Activated CD8-positive, alpha-beta memory T cell treated with anti-CD3 and anti-CD28 coated beads, Interleukin-2, amount 50 U/mL, for 24 hours (primary cell): ENCODE measurements around the gene SDHA.
A peak's percentile ranks its signal among the peaks of the same experiment; 100 is the strongest.

Experiments used
- DNase-seq: peaks from one replicate; pipeline ENCODE4 v3.0.0-alpha.2; 2020; ENCODE audit errors: extremely low read depth

Gene SDHA

GRCh38 chr5:217494-218456 is at the start of gene SDHA, which contains the start of gene CCDC127:
Gene SDHA, plus strand, starts transcription at chr5:218320. Its CDS starts 36 bp downstream, at chr5:218356.
Gene CCDC127, minus strand, starts transcription at chr5:218153. Its CDS starts 1,304 bp downstream, at chr5:216849.
- DNase-seq, result peak; percentile 93

- no peak for DNase-seq
These were observed 48.9 kb upstream of the SDHA start for GRCh38 chr5:169071-169727.

GRCh38 chr5:169728-170094 is 48.4 kb upstream of the SDHA start:
- DNase-seq, result no peak

GRCh38 chr5:170971-171800 is 46.9 kb upstream of the SDHA start:
- DNase-seq, result no peak

DNA sequence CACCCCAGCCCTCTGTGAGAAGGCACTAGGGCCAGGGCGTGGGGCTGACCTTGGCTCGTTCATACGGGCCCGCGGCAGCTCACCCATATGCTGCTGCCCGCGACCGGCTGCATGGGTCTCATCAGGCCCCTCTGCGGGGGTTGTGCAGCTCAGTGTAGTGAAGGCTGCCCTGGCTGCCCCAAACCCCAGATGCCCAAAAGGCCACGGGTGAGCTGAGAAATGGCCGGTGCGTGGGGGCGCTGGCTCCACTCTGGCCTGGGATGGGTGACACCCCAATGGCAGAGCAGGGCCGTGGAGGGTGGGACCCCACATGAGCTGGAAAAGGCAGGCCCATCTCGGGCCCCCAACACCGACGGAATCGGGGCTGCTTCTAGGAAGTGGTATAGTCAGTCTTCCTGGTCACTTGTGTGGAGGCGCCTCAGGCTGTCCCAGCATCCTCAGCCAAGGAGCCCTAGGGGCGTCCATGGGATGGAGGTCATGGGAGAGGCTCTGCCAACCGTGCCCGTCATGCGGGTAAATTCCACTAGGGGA is 46.3 kb upstream of the SDHA start:
- no peak for DNase-seq

DNA sequence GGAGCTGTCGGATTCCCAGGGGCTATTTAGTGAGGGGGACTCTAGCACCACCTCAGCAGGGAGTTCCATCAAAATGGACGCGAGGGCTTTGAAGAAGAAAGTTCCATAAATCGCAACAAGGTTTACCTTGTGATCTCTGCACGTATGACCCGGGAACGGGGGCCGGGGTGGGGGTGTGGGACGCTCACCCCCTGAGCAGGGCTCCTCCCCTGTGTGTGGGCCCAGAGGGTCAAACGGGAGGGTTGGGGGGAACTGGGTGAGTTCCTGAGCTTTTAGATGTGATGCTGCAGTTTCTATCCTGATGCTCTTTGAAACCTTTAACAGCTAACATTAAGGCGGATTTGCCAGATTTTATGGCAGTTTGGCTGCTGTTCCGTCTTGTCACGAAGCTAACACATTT is 45.7 kb upstream of the SDHA start:
- DNase-seq, result no peak

DNA sequence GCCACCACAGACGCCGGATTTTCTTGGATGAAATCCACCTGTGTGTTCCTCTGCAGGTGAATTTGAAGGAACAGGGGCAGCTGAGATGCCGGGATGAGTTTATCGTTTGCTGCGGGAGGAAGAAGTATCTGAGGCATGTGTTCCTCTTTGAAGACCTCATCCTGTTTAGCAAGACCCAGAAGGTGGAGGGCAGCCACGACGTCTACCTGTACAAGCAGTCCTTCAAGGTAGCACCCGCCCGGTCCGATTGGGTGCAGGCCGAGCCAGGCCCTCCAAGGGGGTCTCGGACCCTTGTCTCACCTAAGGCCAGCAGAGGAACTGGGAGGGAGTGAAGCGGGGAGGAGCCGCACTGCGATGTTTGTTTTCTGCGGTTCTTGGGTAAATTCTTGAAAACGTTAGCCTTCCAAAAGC is 45.3 kb upstream of the SDHA start:
- DNase-seq, result no peak

DNA sequence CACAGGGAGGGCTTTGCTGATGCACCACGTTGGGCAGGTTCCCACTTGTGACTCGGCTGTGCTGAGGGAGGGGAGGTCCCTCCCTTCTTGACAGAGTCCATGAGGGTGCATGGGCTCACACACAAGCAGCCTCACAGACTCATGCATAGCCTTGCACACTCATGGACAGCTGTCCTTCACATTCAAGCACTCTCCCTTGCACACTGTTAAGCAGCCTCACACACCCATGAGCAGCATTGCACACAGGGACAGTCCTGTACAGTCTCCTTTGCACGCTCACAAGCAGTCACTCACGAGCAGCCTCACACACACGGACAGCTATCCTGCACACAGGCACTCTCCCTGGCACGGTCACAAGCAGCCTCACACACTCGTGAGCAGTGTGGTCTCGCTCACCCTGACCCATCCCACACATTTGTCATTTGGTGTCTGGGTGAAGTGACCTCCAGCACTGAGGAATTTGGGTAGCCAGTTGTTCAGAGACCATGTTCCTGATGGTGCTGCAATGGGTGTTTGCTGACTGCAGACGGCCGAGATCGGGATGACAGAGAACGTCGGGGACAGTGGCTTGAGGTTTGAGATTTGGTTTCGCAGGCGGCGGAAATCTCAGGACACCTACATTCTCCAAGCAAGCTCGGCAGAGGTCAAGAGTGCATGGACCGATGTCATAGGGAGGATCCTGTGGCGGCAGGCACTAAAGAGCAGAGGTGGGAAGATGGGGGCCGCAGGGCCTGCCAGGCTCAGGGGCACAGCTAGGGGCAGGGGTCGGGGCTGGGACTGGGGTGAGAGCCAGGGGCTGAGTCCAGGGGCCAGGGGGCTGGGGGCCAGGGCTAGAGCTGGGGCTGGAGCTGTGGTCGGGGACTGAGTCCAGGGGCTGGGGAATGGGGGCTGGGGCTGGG is 44.5 kb upstream of the SDHA start:
- DNase-seq, result no peak

GRCh38 chr5:174291-174600 is 43.9 kb upstream of the SDHA start:
- no peak for DNase-seq

- no peak for DNase-seq
These were observed 43.1 kb upstream of the SDHA start for GRCh38 chr5:174876-175465.

- no peak for DNase-seq
These were observed 41.8 kb upstream of the SDHA start for GRCh38 chr5:176296-176823.

DNA sequence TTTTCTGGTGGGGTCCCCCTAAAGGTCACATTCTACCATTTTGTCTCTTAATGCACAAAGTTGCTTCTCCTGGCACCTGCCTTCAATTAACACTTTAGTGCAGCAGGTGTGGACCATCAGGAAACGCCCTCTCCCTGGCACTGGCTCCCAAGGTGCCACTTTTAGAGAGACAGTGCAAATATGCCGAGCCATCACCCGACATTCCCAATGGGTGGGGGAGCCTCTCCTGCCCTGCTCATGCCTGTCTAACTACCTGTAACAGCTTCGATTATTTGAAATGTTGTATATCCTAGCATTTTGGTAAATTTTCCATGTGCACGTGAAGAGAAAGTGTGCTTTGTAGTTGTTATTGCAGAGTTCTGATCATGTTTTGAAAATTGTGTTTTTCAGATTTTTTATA is 40.0 kb upstream of the SDHA start:
- no peak for DNase-seq

DNA sequence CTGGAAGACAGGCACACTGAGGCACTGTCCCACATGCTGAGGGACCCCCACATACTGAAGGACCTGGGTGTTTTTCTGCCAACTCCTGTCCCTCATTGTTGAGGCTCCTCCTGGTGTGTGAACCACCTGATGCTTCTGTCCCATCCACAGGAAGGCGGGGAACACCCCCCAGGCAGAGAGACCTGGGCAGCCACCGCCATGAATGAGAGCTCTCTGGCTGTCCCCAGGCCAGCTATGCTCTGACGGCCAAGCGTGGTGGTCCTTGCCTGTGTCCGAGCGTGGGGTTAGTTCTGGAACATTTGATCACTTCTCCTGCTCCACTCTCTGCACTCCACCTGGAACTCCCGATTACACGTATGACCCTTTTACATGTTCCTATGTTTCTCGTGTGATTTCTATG is 38.7 kb upstream of the SDHA start:
- DNase-seq, result no peak

DNA sequence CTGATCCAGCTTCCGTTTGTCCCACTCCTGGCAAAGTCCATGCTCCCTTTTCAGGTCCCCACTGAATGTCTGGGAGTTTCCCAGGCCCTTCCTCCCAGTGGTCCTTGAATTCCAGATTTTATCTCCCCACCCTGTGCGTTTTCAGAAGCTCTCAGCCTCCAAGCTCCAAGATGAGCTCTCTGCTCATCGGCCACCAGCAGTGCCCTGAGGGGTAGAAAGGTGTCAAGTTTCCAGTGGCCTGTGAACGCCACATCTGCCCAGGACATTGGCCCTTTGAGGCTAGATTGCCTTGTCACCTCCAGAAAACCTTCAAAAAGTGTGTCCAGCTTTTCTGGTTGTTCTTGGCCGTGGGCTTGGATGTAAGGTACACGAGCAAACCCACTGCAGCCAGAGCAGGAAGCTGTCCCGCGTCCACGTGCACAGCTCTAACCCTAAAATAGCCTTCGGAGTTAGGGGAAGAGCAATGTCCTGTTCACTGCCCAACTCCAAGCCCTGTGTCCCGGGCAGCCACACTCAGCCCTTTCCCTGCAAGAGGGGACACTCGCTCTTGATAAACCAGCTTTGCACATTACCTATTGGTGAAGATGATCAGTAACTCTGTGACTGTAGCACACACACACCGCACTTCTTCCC is 37.7 kb upstream of the SDHA start:
- no peak for DNase-seq

GRCh38 chr5:181160-181559 is 37.0 kb upstream of the SDHA start:
- no peak for DNase-seq

DNA sequence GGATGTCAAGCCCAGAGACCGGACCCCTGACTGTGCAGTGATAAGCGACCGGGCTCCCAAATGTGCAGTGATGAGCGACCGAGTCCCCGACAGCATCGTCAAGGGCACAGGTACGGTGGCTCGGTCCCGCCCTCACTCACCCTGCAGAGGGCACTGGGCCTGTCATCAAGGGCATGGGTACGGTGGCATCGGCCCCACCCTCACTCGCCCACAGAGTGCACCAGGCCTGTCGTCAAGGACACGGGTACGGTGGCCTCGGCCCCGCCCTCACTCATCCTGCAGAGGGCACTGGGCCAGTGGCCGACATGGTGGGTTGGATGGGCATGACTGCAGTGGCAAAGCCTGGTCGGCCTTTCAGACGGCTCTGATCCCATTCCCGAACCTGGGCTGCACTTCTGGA is 36.6 kb upstream of the SDHA start:
- DNase-seq, result no peak

DNA sequence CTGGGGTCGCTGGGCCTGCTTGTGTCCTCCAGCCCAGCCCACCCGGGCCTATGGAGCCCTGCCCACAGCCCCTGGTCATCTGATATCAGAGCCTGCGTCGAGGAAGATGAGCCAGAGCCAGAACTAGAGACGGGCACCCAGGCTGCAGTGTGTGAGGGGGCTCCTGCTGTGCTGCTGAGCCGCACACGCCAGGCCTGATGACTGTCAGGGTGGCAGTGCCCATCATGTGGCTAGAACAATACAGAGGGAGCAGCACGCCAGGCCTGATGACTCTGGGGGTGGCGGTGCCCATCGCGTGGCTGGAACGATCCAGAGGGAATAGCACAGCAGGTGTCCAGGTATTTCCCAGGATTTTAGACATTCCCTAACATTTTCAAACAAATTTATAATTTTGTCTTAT is 36.0 kb upstream of the SDHA start:
- DNase-seq, result no peak

- no peak for DNase-seq
These were observed 33.6 kb upstream of the SDHA start for GRCh38 chr5:184471-184870.

DNA sequence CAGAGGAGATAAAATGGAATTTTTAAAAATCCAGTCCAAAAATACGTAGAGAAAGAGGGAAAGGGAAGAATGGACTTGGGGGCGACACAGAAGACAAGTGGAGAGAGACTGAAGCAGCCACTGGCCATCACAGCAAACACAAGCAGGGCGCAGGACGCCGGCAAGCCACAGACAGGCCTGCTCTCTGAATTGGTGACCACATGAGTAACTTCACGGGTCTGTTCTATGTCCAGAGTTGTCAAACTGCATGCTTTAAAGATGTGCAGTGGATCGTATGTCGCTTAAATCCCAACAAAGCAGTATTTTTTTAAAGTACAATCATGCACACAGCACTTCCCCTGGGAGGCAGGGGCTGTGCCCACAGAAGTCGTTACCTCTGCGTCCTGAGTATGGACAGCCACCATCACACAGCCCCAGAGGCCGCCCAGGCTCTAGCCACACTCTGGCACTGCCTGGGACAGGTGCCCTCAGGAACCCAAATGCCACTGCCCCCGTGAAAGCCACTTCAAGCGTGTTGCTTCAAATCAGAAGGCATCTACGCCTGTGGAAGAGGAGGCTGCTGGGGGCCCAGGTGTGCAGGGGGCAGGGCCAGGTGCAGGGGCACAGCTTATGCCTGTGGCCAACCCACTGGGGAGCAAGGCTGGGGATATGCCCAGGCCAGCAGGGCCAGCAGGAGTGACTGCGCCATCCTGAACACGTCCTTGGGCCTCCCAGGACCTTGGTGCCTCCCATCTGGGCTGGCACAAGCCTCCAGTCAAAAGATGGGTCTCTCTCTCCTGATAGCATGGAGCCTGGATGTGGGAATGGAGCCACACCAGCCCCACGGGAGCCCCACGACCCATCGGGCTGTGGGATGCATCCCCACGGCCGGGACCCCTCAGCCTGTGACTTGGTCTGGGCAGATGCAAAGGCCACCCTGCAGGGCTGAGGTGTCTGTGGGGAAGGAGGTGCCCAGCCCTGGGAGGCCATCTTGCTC is 32.7 kb upstream of the SDHA start:
- DNase-seq, result no peak
